Natural killer cell (primary cell): ENCODE data around the gene CALD1. TPM values are rescaled to one million over a fixed set of nuclear protein-coding genes. Genes with fewer than 3 reads are reported as not detected.

Source experiments
- ATAC-seq, 3 donors: fragments of 150-1000 bp in 2 of 3; fragments of 200-7000 bp in 1 of 3; cut with Tn5 transposase; 1 replicate in 1 of 3; 2 replicates in 2 of 3; pipeline ENCODE4 v1.10.0; 2021; ENCODE audit warnings: mild to moderate bottlenecking in 2 of 3, moderate library complexity in 2 of 3
- DNase-seq, 2 donors: peaks; one replicate each; pipeline versions ENCODE4 v3.0.0 to v3.0.0-alpha.2; 2013 to 2021; ENCODE audit warnings: mixed read lengths in 1 of 2
- H3K27ac ChIP-seq: one replicate; pipeline ENCODE4 v1.5.1; 2013; ENCODE audit warnings: mild to moderate bottlenecking, low read length
- H3K27me3 ChIP-seq: one replicate; pipeline ENCODE4 v1.6.1; 2013; ENCODE audit warnings: low read length; ENCODE audit not compliant: control insufficient read depth, insufficient read depth
- H3K36me3 ChIP-seq: one replicate; pipeline ENCODE4 v1.6.1; 2013; ENCODE audit warnings: low read length; ENCODE audit not compliant: control insufficient read depth, insufficient read depth
- H3K4me1 ChIP-seq: one replicate; pipeline ENCODE4 v1.6.1; 2013; ENCODE audit warnings: low read length; ENCODE audit not compliant: control insufficient read depth, insufficient read depth
- H3K4me3 ChIP-seq: one replicate; pipeline ENCODE4 v1.5.1; 2013; ENCODE audit warnings: low read length
- H3K9me3 ChIP-seq: one replicate; pipeline ENCODE4 v1.6.1; 2013; ENCODE audit warnings: low read length; ENCODE audit not compliant: control insufficient read depth, insufficient read depth
- H3K27ac Mint-ChIP-seq, 2 donors: one replicate each; pipeline ENCODE4 v1.8.0; 2022; ENCODE audit warnings: mild to moderate bottlenecking in 2 of 2, mixed read lengths in 2 of 2, moderate library complexity in 1 of 2
- H3K27me3 Mint-ChIP-seq, 2 donors: one replicate each; pipeline ENCODE4 v1.8.0; 2022; ENCODE audit warnings: low read depth in 2 of 2, mixed read lengths in 2 of 2
- H3K36me3 Mint-ChIP-seq: one replicate; pipeline ENCODE4 v1.8.0; 2022; ENCODE audit warnings: mixed read lengths
- H3K4me1 Mint-ChIP-seq, 2 donors: one replicate each; pipeline ENCODE4 v1.8.0; 2022; ENCODE audit warnings: mixed read lengths in 2 of 2
- H3K4me3 Mint-ChIP-seq: one replicate; pipeline ENCODE4 v1.8.0; 2022; ENCODE audit warnings: mild to moderate bottlenecking, moderate library complexity, mixed read lengths
- H3K9me3 Mint-ChIP-seq, 2 donors: one replicate each; pipeline ENCODE4 v1.8.0; 2022; ENCODE audit warnings: mixed read lengths in 2 of 2
- CTCF ChIP-seq: fragments of 200-600 bp; IDR thresholded peaks from one replicate; pipeline ENCODE4 v1.8.0; 2022; ENCODE audit warnings: antibody characterized with exemption
- WGBS: methylation state at CpG from one replicate; pipeline ENCODE4 v1.1.7; 2013; ENCODE audit warnings: missing lambda C conversion rate; ENCODE audit not compliant: insufficient coverage; 5-methylcytosine and 5-hydroxymethylcytosine counted together
- intact Hi-C: fragments of 100-400 bp; cut with micrococcal nuclease; formaldehyde crosslinking; loops from one replicate; pipeline ENCODE4 v1.14.2; 2022
- total RNA-seq, 4 donors: library from RNA; stranded (reverse); fragments of 120-200 nt in 1 of 4; gene quantifications; one replicate each; pipeline versions ENCODE4 v1.2.3 to v1.2.4, GENCODE V29; 2013 to 2022

The CALD1 gene
- total RNA-seq, 3 donors from 2014 or later (not counting 1 experiment from before 2014, with no cell fraction given): 0.14 to 2.5 (median 1.0) TPM

DNA sequence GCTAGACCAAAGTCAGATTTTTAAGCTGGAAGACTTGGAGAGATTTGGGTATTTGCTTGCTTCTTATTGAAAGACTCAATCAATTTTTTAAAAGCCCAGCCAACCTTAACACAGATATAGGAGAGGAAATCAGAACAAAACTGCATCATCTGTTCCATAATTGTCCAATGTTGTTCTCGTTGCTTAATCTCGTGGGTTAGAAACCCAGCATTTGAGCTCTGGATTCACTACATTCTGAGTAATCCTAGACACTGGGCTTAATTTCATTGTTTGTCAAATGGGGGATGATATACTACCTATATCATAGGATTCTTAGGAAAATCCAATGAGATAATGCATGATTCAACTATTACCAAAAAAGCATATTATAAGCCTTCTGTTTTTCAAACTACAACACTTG, 48.9 kb downstream of the CALD1 start:
- no peak for DNase-seq
- WGBS: 93% methylated on average over 2 of the region's 2 CpGs
- intact Hi-C loops: no loop called here

DNA sequence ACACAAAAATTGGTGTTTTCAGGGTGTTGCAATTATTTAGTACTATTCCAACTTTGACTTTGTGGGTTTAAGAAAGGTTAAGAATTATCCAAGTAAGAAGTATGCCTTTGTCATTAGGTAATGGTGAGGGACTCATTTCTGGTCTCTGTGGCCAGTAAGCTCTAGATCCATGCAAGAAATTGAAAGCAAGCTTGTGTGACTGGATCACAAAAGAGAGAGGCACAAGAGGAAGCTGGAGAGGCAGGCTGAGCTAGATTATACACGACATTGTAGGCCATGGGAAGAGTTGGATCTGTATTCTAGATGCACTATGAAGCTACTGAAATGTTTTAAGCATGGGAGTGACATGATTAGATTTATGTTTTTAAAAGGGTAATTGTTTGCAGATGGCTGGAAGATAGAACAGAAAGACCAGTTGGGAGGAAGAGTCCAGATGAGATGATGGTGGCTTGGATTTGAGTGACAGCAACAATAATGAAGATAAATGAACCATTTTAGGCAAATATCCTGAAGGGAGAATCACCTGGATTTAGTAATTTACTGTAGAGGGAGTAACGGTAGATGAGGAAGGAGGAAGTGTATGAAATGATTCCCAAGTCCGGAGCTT, 50.0 kb downstream of the CALD1 start:
- no peaks in the 10 kb centered on the region for H3K4me1 ChIP-seq
- WGBS: 87% methylated on average over 3 of the region's 3 CpGs

More for the DNA sequence above, 48.9 kb downstream of the CALD1 start:
- no peaks in the 10 kb centered on the region for H3K36me3 Mint-ChIP-seq
- Histone ChIP-seq H3K27ac (no peak overlapping the region), H3K4me3 (no peak overlapping the region), H3K4me1 (no peaks in the 10 kb centered on the region), H3K27me3 (no peaks in the 10 kb centered on the region), H3K36me3 (no peaks in the 10 kb centered on the region), H3K9me3 (no peaks in the 10 kb centered on the region)
- peaks cover 18 to 21% of the 10 kb centered on the region in 2 donors for H3K27me3 Mint-ChIP-seq
- H3K4me3 Mint-ChIP-seq: no peak overlapping the region
- TF ChIP-seq CTCF: no peak
- H3K9me3 Mint-ChIP-seq: no peaks in the 10 kb centered on the region
- no peak overlapping the region for H3K27ac Mint-ChIP-seq
- no peaks in the 10 kb centered on the region for H3K4me1 Mint-ChIP-seq
- no peak for ATAC-seq

DNA sequence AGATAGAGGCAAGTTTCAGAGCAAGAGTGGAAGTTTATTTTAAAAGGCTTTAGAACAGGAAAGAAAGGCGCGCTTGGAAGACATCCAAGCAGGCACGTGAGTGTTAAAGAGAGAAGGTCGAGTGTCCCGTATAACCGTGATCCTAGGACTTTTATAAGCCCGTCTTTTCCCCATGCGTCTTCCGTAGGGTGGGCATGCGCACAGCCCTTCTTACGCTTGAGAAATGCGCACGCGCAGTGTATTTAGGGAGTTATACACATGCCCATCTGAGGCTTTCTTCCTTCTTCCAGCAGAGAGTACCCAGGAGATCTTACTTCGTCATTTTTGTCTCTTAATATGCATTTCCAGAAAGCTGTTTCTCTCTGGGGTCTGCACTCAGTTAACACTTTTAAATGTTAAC, 52.4 kb downstream of the CALD1 start:
- Mint-ChIP-seq H3K4me1 (no peaks in the 10 kb centered on the region), H3K36me3 (no peaks in the 10 kb centered on the region)

More for the DNA sequence above, 50.0 kb downstream of the CALD1 start:
- Histone ChIP-seq H3K27ac (no peak overlapping the region), H3K36me3 (no peaks in the 10 kb centered on the region), H3K9me3 (no peaks in the 10 kb centered on the region), H3K27me3 (no peaks in the 10 kb centered on the region), H3K4me3 (no peak overlapping the region)
- DNase-seq: no peak
- Mint-ChIP-seq H3K4me1 (no peaks in the 10 kb centered on the region), H3K27me3 (peaks cover 16% of the 10 kb centered on the region in 2 donors), H3K27ac (no peak overlapping the region), H3K9me3 (no peaks in the 10 kb centered on the region), H3K4me3 (no peak overlapping the region), H3K36me3 (no peaks in the 10 kb centered on the region)
- no peak for ATAC-seq
- TF ChIP-seq CTCF: no peak
- intact Hi-C loops: no loop called here

More for the DNA sequence above, 52.4 kb downstream of the CALD1 start:
- Mint-ChIP-seq H3K27me3 (peaks cover 4 to 11% of the 10 kb centered on the region in 2 donors), H3K9me3 (no peaks in the 10 kb centered on the region), H3K4me3 (peak overlapping the region; percentile 39), H3K27ac (no peak overlapping the region)
- no peak overlapping the region for H3K27ac ChIP-seq
- WGBS: 87% methylated on average over 15 of the region's 15 CpGs
- TF ChIP-seq CTCF: no peak
- ATAC-seq: no peak
- intact Hi-C loops: no loop called here
- H3K4me1 ChIP-seq: no peaks in the 10 kb centered on the region
- no peaks in the 10 kb centered on the region for H3K9me3 ChIP-seq
- H3K27me3 ChIP-seq: no peaks in the 10 kb centered on the region
- peak in 1 of 2 donors; percentile 11 for DNase-seq
- H3K4me3 ChIP-seq: no peak overlapping the region
- no peaks in the 10 kb centered on the region for H3K36me3 ChIP-seq
